IMR-90 (cell line): ENCODE measurements around the gene MINDY1. TPM values are rescaled to one million over a fixed set of nuclear protein-coding genes. Genes with fewer than 3 reads are reported as not detected.

Source experiments
- ATAC-seq: fragments of 200-7000 bp; cut with Tn5 transposase; 2 replicates; pipeline ENCODE4 v1.9.1; 2020; ENCODE audit warnings: low read depth, mild to moderate bottlenecking, moderate library complexity
- BruUV-seq: library from RNA; stranded (reverse); fragments of 400-500 nt; replicated peaks from 2 replicates; lab custom pipeline; 2021; lab: Mats Ljungman, UMichigan
- CTCF ChIA-PET: fragments of 300-600 bp; formaldehyde crosslinking; extraction: SDS; loops from one replicate; lab custom pipeline; 2021; ENCODE audit warnings: antibody characterized with exemption; lab: Yijun Ruan, JAX
- POLR2A ChIA-PET: fragments of 300-600 bp; sonication (Branson Sonifier 250); formaldehyde crosslinking; loops from one replicate; lab custom pipeline; 2022; ENCODE audit warnings: antibody characterized with exemption; ENCODE audit not compliant: unreplicated experiment; lab: Charles Lee
- DNase-seq: peaks from one replicate; pipeline ENCODE4 v3.0.0; 2013
- H2AFZ ChIP-seq: replicated peaks from 2 replicates; pipeline ENCODE3; 2013; ENCODE audit warnings: low read length, mild to moderate bottlenecking; ENCODE audit not compliant: poor library complexity
- H2AK5ac ChIP-seq: 2 replicates; pipeline ENCODE4 v1.6.1; 2013; ENCODE audit warnings: low read depth, low read length, inconsistent platforms
- H2AK9ac ChIP-seq: replicated peaks from 2 replicates; pipeline ENCODE3; 2013; ENCODE audit warnings: mild to moderate bottlenecking, low read depth, low read length, moderate library complexity; ENCODE audit not compliant: poor library complexity
- H2BK120ac ChIP-seq: 2 replicates; pipeline ENCODE4 v1.6.1; 2013; ENCODE audit warnings: low read depth, low read length, inconsistent platforms
- H2BK15ac ChIP-seq: 3 replicates; pipeline ENCODE4 v1.6.1; 2013; ENCODE audit warnings: low read depth, low read length, inconsistent platforms
- H2BK20ac ChIP-seq: 2 replicates; pipeline ENCODE4 v1.6.1; 2013; ENCODE audit warnings: low read depth, mild to moderate bottlenecking, inconsistent platforms, low read length, moderate library complexity
- H2BK5ac ChIP-seq: 2 replicates; pipeline ENCODE4 v1.6.1; 2013; ENCODE audit warnings: mild to moderate bottlenecking, low read depth, low read length, inconsistent platforms; ENCODE audit not compliant: poor library complexity, severe bottlenecking
- H3K14ac ChIP-seq: replicated peaks from 2 replicates; pipeline ENCODE4 v1.6.1; 2013; ENCODE audit warnings: low read depth, low read length, inconsistent platforms
- H3K18ac ChIP-seq: 2 replicates; pipeline ENCODE4 v1.6.1; 2013; ENCODE audit warnings: low read depth, low read length, control low read depth
- H3K23ac ChIP-seq: 2 replicates; pipeline ENCODE4 v1.6.1; 2013; ENCODE audit warnings: low read depth, low read length, inconsistent platforms
- H3K27ac ChIP-seq: 2 replicates; pipeline ENCODE4 v1.5.1; 2013; ENCODE audit warnings: mild to moderate bottlenecking, control low read depth, low read length; ENCODE audit not compliant: insufficient read depth
- H3K27me3 ChIP-seq: 2 replicates; pipeline ENCODE4 v1.6.1; 2013; ENCODE audit warnings: low read length; ENCODE audit not compliant: control insufficient read depth, insufficient read depth
- H3K36me3 ChIP-seq: 2 replicates; pipeline ENCODE4 v1.6.1; 2013; ENCODE audit warnings: low read length, mixed read lengths; ENCODE audit not compliant: control insufficient read depth, insufficient read depth
- H3K4ac ChIP-seq: 2 replicates; pipeline ENCODE4 v1.6.1; 2013; ENCODE audit warnings: low read depth, low read length, inconsistent platforms
- H3K4me1 ChIP-seq: 2 replicates; pipeline ENCODE4 v1.6.1; 2013; ENCODE audit warnings: low read length, mixed read lengths; ENCODE audit not compliant: control insufficient read depth, insufficient read depth
- H3K4me2 ChIP-seq: 2 replicates; pipeline ENCODE4 v1.6.1; 2013; ENCODE audit warnings: low read depth, mild to moderate bottlenecking, control low read depth, low read length, moderate library complexity
- H3K4me3 ChIP-seq: 2 replicates; pipeline ENCODE4 v1.5.1; 2013; ENCODE audit warnings: low read depth, mild to moderate bottlenecking, control low read depth, low read length, moderate library complexity; ENCODE audit not compliant: insufficient read depth
- H3K56ac ChIP-seq: 2 replicates; pipeline ENCODE4 v1.6.1; 2013; ENCODE audit warnings: low read length, inconsistent platforms; ENCODE audit not compliant: insufficient read depth; ENCODE audit errors: extremely low read depth
- H3K79me1 ChIP-seq, 2 experiments: 2 replicates each; pipeline ENCODE4 v1.6.1; 2013; ENCODE audit warnings: low read length in 2 of 2, inconsistent platforms in 1 of 2, low read depth in 1 of 2
- H3K9ac ChIP-seq: 2 replicates; pipeline ENCODE4 v1.6.1; 2013; ENCODE audit warnings: low read depth, low read length, control low read depth
- H3K9me1 ChIP-seq: 2 replicates; pipeline ENCODE4 v1.6.1; 2013; ENCODE audit warnings: low read length, inconsistent platforms; ENCODE audit not compliant: insufficient read depth
- H3K9me3 ChIP-seq: 2 replicates; pipeline ENCODE4 v1.6.1; 2013; ENCODE audit warnings: low read length; ENCODE audit not compliant: control insufficient read depth, insufficient read depth
- H4K20me1 ChIP-seq: 2 replicates; pipeline ENCODE4 v1.6.1; 2013; ENCODE audit warnings: low read length, inconsistent platforms; ENCODE audit not compliant: insufficient read depth
- H4K5ac ChIP-seq: 2 replicates; pipeline ENCODE4 v1.6.1; 2013; ENCODE audit warnings: mild to moderate bottlenecking, low read depth, low read length, control low read depth
- H4K8ac ChIP-seq, 2 experiments: 2 replicates each; pipeline ENCODE4 v1.6.1; 2013; ENCODE audit warnings: low read depth in 2 of 2, low read length in 2 of 2, control low read depth in 1 of 2, inconsistent platforms in 1 of 2
- H4K91ac ChIP-seq: 2 replicates; pipeline ENCODE4 v1.6.1; 2013; ENCODE audit warnings: low read depth, low read length, inconsistent platforms; ENCODE audit not compliant: insufficient read depth
- BHLHE40 ChIP-seq: fragments of 150-350 bp; IDR thresholded peaks from 2 replicates; pipeline ENCODE4 v1.6.1; 2016; ENCODE audit warnings: mild to moderate bottlenecking, low read depth, low read length
- CEBPB ChIP-seq: IDR thresholded peaks from 2 replicates; pipeline ENCODE4 v1.6.1; 2012; ENCODE audit warnings: low read depth, low read length, improper control_type of control experiment
- CHD1 ChIP-seq: IDR thresholded peaks from 2 replicates; pipeline ENCODE4 v1.6.1; 2012; ENCODE audit warnings: low read depth, low read length, improper control_type of control experiment
- CTCF ChIP-seq: conservative IDR thresholded peaks from 2 replicates; pipeline ENCODE4 v1.5.1; 2012; ENCODE audit warnings: mild to moderate bottlenecking, low read depth, low read length, improper control_type of control experiment
- ELK1 ChIP-seq: fragments of 150-350 bp; IDR thresholded peaks from 2 replicates; pipeline ENCODE4 v1.6.1; 2016; ENCODE audit warnings: low read depth, mild to moderate bottlenecking, low read length, moderate library complexity, borderline replicate concordance
- FOS ChIP-seq: fragments of 150-350 bp; IDR thresholded peaks from 2 replicates; pipeline ENCODE4 v1.6.1; 2016; ENCODE audit warnings: low read depth, low read length
- MAFK ChIP-seq: IDR thresholded peaks from 2 replicates; pipeline ENCODE4 v1.6.1; 2012; ENCODE audit warnings: low read depth, low read length, improper control_type of control experiment
- MAZ ChIP-seq: IDR thresholded peaks from 2 replicates; pipeline ENCODE4 v1.6.1; 2012; ENCODE audit warnings: low read depth, mild to moderate bottlenecking, low read length, improper control_type of control experiment, moderate library complexity, borderline replicate concordance
- MXI1 ChIP-seq: IDR thresholded peaks from 2 replicates; pipeline ENCODE4 v1.6.1; 2012; ENCODE audit warnings: low read depth, mild to moderate bottlenecking, low read length, moderate library complexity, borderline replicate concordance
- NFE2L2 ChIP-seq: fragments of 150-350 bp; IDR thresholded peaks from 2 replicates; pipeline ENCODE4 v1.6.1; 2016; ENCODE audit warnings: low read depth, mild to moderate bottlenecking, low read length
- POLR2A ChIP-seq: IDR thresholded peaks from 2 replicates; pipeline ENCODE4 v1.6.1; 2012; ENCODE audit warnings: mild to moderate bottlenecking, low read depth, low read length
- RAD21 ChIP-seq: IDR thresholded peaks from 2 replicates; pipeline ENCODE4 v1.6.1; 2012; ENCODE audit warnings: low read length, improper control_type of control experiment
- RCOR1 ChIP-seq: IDR thresholded peaks from 2 replicates; pipeline ENCODE4 v1.6.1; 2012; ENCODE audit warnings: mild to moderate bottlenecking, low read length, improper control_type of control experiment; ENCODE audit not compliant: insufficient replicate concordance
- RFX5 ChIP-seq: IDR thresholded peaks from 2 replicates; pipeline ENCODE4 v1.8.0; 2012; ENCODE audit warnings: low read depth, mild to moderate bottlenecking, low read length, moderate library complexity
- SMC3 ChIP-seq: fragments of 150-350 bp; IDR thresholded peaks from 2 replicates; pipeline ENCODE4 v1.6.1; 2016; ENCODE audit warnings: low read depth, mild to moderate bottlenecking, antibody characterized with exemption, low read length, moderate library complexity
- USF2 ChIP-seq: fragments of 150-350 bp; IDR thresholded peaks from 2 replicates; pipeline ENCODE4 v1.6.1; 2017; ENCODE audit warnings: mild to moderate bottlenecking, antibody characterized with exemption, low read length, low read depth
- WGBS, 2 experiments: methylation state at CpG; one replicate each; pipeline versions ENCODE4 v1.1.5 to v1.1.7; 2013; ENCODE audit warnings: missing lambda C conversion rate in 2 of 2; ENCODE audit not compliant: insufficient read length in 1 of 2; ENCODE audit errors: extremely low coverage in 2 of 2; 5-methylcytosine and 5-hydroxymethylcytosine counted together
- dilution Hi-C: fragments of 300-500 bp; cut with HindIII; formaldehyde crosslinking; loops from one replicate; pipeline ENCODE4 v1.14.3; 2018; ENCODE audit warnings: low sequenced_read_pairs; ENCODE audit not compliant: unreplicated experiment
- in situ Hi-C: fragments of 300-500 bp; cut with MboI; formaldehyde crosslinking; loops from 3 replicates; pipeline ENCODE4 v1.14.3; 2019; ENCODE audit warnings: low sequenced_read_pairs, inconsistent platforms, mixed read lengths
- intact Hi-C: fragments of 100-400 bp; cut with micrococcal nuclease; formaldehyde crosslinking; loops from 2 replicates; pipeline ENCODE4 v1.10.0; 2022
- polyA plus RNA-seq, 3 experiments: library from polyadenylated mRNA; depleted of rRNA; stranded (reverse); fragments of >200 nt; gene quantifications; 2 replicates each; pipeline ENCODE4 v1.2.3, GENCODE V29; 2012; ENCODE audit warnings: low replicate concordance in 1 of 3
- total RNA-seq: library from RNA; depleted of rRNA; stranded (reverse); fragments of >200 nt; gene quantifications from 2 replicates; pipeline ENCODE4 v1.2.3, GENCODE V29; 2012

The MINDY1 gene
- total and polyA plus RNA-seq, 2 of the 4 experiments (the other 2 are of a cell fraction) = 6.6 to 7.3 TPM

- Histone ChIP-seq H2AFZ (no peak overlapping the region), H2AK9ac (no peak overlapping the region), H2AK5ac (no peak overlapping the region), H3K56ac (no peak overlapping the region), H3K4me2 (no peak overlapping the region), H2BK5ac (no peak overlapping the region), H3K14ac (no peak overlapping the region), H3K4me1 (no peaks in the 10 kb centered on the region), H2BK120ac (no peak overlapping the region), H3K4ac (no peak overlapping the region), H3K18ac (no peak overlapping the region), H4K8ac (no peak overlapping the region), H4K20me1 (no peaks in the 10 kb centered on the region), H4K91ac (no peak overlapping the region), H3K36me3 (peaks cover 20% of the 10 kb centered on the region), H3K79me1 (no peaks in the 10 kb centered on the region), H3K9me3 (no peaks in the 10 kb centered on the region), H4K5ac (no peak overlapping the region), H3K23ac (no peak overlapping the region), H3K9me1 (no peaks in the 10 kb centered on the region), H2BK20ac (no peak overlapping the region), H3K9ac (no peak overlapping the region), H3K27ac (no peak overlapping the region), H3K4me3 (no peak overlapping the region), H3K27me3 (no peaks in the 10 kb centered on the region), H2BK15ac (no peak overlapping the region)
- ChIA-PET CTCF (no interaction called here), POLR2A (no interaction called here)
- BruUV-seq = no TSS peak
- no CpG with 5 or more reads among the region's 3 CpGs for WGBS, 2 experiments
- ATAC-seq = no peak
- in situ Hi-C loops = loop anchor here (10.0 kb wide), 1 partner anchor 60 kb away; the partner anchor contains the start of gene CERS2
- intact Hi-C loops = no loop called here
- no peak for TF ChIP-seq CHD1
- no peak for TF ChIP-seq ELK1
- TF ChIP-seq CTCF = no peak
- no peak for TF ChIP-seq RAD21
- no peak for TF ChIP-seq MAFK
- TF ChIP-seq RFX5 = no peak
- no peak for TF ChIP-seq CEBPB
- no peak for TF ChIP-seq MXI1
- no peak for TF ChIP-seq POLR2A
- no peak for TF ChIP-seq RCOR1
- TF ChIP-seq USF2 = no peak
- no peak for TF ChIP-seq MAZ
- no peak for TF ChIP-seq SMC3
- TF ChIP-seq FOS = no peak
- TF ChIP-seq NFE2L2 = no peak
- no peak for TF ChIP-seq BHLHE40
- no peak for DNase-seq
- dilution Hi-C loops = no loop called here
Observed at GRCh38 chr1:151035167-151035566, 28.5 kb upstream of the MINDY1 start.
